Lung microvascular endothelial cell (primary cell): Measurements from ENCODE around the gene DUT. TPM values are rescaled to one million over a fixed set of nuclear protein-coding genes. Genes with fewer than 3 reads are reported as not detected.
A peak's percentile ranks its signal among the peaks of the same experiment; 100 is the strongest.

ENCODE experiments used
- DNase-seq, 2 donors: peaks; one replicate each; pipeline versions ENCODE4 v3.0.0 to v3.0.0-alpha.2; 2010; ENCODE audit warnings: low read depth in 2 of 2
- total RNA-seq: library from RNA; depleted of rRNA; stranded (reverse); fragments of >200 nt; gene quantifications from 2 replicates; pipeline ENCODE4 v1.2.1, GENCODE V29; 2014

The DUT gene
- total RNA-seq, 1 donor from 2014 or later = 35.5 TPM

GRCh38 chr15:48370460-48370859 is 39.2 kb downstream of the DUT start:
- DNase-seq = no peak

GRCh38 chr15:48371550-48371949 is 40.3 kb downstream of the DUT start:
- DNase-seq = no peak

- no peak for DNase-seq
These were observed 40.7 kb downstream of the DUT start for GRCh38 chr15:48371961-48372360.

- peak in 1 of 2 donors; percentile 83 for DNase-seq
These were observed 42.7 kb downstream of the DUT start for GRCh38 chr15:48373821-48374451.

- DNase-seq = no peak
These were observed 43.2 kb downstream of the DUT start for GRCh38 chr15:48374472-48374871.

GRCh38 chr15:48375767-48376166 is 44.5 kb downstream of the DUT start:
- DNase-seq = no peak

GRCh38 chr15:48380198-48380597 is 49.0 kb downstream of the DUT start:
- no peak for DNase-seq

- DNase-seq = peak; percentile 34
These were observed 50.6 kb downstream of the DUT start for GRCh38 chr15:48381861-48382260.

- no peak for DNase-seq
These were observed 51.8 kb downstream of the DUT start for GRCh38 chr15:48383031-48383430.

GRCh38 chr15:48384616-48385015 is 53.4 kb downstream of the DUT start:
- DNase-seq = peak in 1 of 2 donors; percentile 22

- peak; percentile 20 to 97 for DNase-seq
These were observed 54.0 kb downstream of the DUT start for GRCh38 chr15:48385031-48385830.

- peak in 1 of 2 donors; percentile 29 for DNase-seq
These were observed 57.0 kb downstream of the DUT start for GRCh38 chr15:48388016-48388851.

- no peak for DNase-seq
These were observed 57.7 kb downstream of the DUT start for GRCh38 chr15:48388910-48389309.

GRCh38 chr15:48389691-48390143 is 58.5 kb downstream of the DUT start:
- peak; percentile 31 to 66 for DNase-seq

- DNase-seq = no peak
These were observed 60.7 kb downstream of the DUT start for GRCh38 chr15:48391950-48392349.

- peak; percentile 71 to 85 for DNase-seq
These were observed 61.1 kb downstream of the DUT start for GRCh38 chr15:48392356-48392755.

Other genes with a start within 250 kb of the DUT start
- gene SLC24A5, start 210.4 kb upstream of the DUT start, total RNA-seq = under 0.01 TPM in 1 of 2 replicates, not detected in the other
- 5.9 and 7.7 TPM in 2 replicates for gene MYEF2, start 153.1 kb upstream of the DUT start, total RNA-seq
- not detected in 2 replicates for gene CTXN2, start 139.8 kb upstream of the DUT start, total RNA-seq
- gene SLC12A1, start 125.1 kb upstream of the DUT start, total RNA-seq = not detected in 2 replicates